Type B pancreatic cell (in vitro differentiated cells): ENCODE measurements around the gene SC5D. TPM values are rescaled to one million over a fixed set of nuclear protein-coding genes. Genes with fewer than 3 reads are reported as not detected.

Source experiments
- DNase-seq: peaks from one replicate; pipeline ENCODE4 v3.0.0; 2021; ENCODE audit warnings: mixed read lengths; ENCODE audit not compliant: unreplicated experiment; ENCODE audit errors: extremely low spot score
- H3K27ac Mint-ChIP-seq: 2 replicates; pipeline ENCODE4 v1.8.0; 2021; ENCODE audit warnings: mild to moderate bottlenecking, mixed read lengths
- H3K27me3 Mint-ChIP-seq: 2 replicates; pipeline ENCODE4 v1.8.0; 2021; ENCODE audit warnings: mixed read lengths
- H3K36me3 Mint-ChIP-seq: 2 replicates; pipeline ENCODE4 v1.8.0; 2021; ENCODE audit warnings: mixed read lengths
- H3K4me1 Mint-ChIP-seq: one replicate; pipeline ENCODE4 v1.8.0; 2021; ENCODE audit warnings: mixed read lengths; ENCODE audit not compliant: unreplicated experiment
- H3K4me3 Mint-ChIP-seq: 2 replicates; pipeline ENCODE4 v1.8.0; 2021; ENCODE audit warnings: mild to moderate bottlenecking, mixed read lengths
- H3K9me3 Mint-ChIP-seq: 2 replicates; pipeline ENCODE4 v1.8.0; 2021; ENCODE audit warnings: mixed read lengths
- CTCF ChIP-seq: fragments of 200-600 bp; sonication (generic); conservative IDR thresholded peaks from 2 replicates; pipeline ENCODE4 v1.5.0; 2021; ENCODE audit warnings: antibody characterized with exemption, mild to moderate bottlenecking
- total RNA-seq: library from RNA; stranded (reverse); gene quantifications from 2 replicates; pipeline ENCODE4 v1.2.1, GENCODE V29; 2021; ENCODE audit warnings: low replicate concordance

Gene SC5D
- total RNA-seq, 1 donor from 2014 or later, result 48.0 TPM

GRCh38 chr11:121299417-121299816, 6.8 kb downstream of the SC5D start:
- Mint-ChIP-seq H3K4me3 (no peak overlapping the region), H3K36me3 (peaks cover 28% of the 10 kb centered on the region), H3K27ac (no peak overlapping the region), H3K4me1 (peaks cover 37% of the 10 kb centered on the region), H3K27me3 (no peaks in the 10 kb centered on the region), H3K9me3 (peaks cover 4% of the 10 kb centered on the region)
- no peak for TF ChIP-seq CTCF
- DNase-seq, result no peak

- Mint-ChIP-seq H3K27me3 (no peaks in the 10 kb centered on the region), H3K4me3 (no peak overlapping the region), H3K27ac (peak overlapping the region; percentile 35), H3K9me3 (peaks cover 4% of the 10 kb centered on the region), H3K36me3 (peaks cover 31% of the 10 kb centered on the region), H3K4me1 (peaks cover 27% of the 10 kb centered on the region)
- TF ChIP-seq CTCF, result no peak
- no peak for DNase-seq
Measured at GRCh38 chr11:121300313-121300971, 7.9 kb downstream of the SC5D start.

- peaks cover 20% of the 10 kb centered on the region for H3K4me1 Mint-ChIP-seq
- no peak overlapping the region for H3K27ac Mint-ChIP-seq
- H3K36me3 Mint-ChIP-seq, result peaks cover 28% of the 10 kb centered on the region
- H3K4me3 Mint-ChIP-seq, result no peak overlapping the region
- H3K9me3 Mint-ChIP-seq, result peaks cover 4% of the 10 kb centered on the region
- DNase-seq, result no peak
- no peaks in the 10 kb centered on the region for H3K27me3 Mint-ChIP-seq
- no peak for TF ChIP-seq CTCF
Measured at GRCh38 chr11:121300972-121301699, 8.6 kb downstream of the SC5D start.

GRCh38 chr11:121304759-121305158, 12.2 kb downstream of the SC5D start:
- TF ChIP-seq CTCF, result no peak
- Mint-ChIP-seq H3K4me1 (peaks cover 12% of the 10 kb centered on the region), H3K36me3 (peaks cover 34% of the 10 kb centered on the region)

GRCh38 chr11:121308816-121309215, 16.2 kb downstream of the SC5D start:
- H3K36me3 Mint-ChIP-seq, result peaks cover 38% of the 10 kb centered on the region
- H3K4me3 Mint-ChIP-seq, result no peak overlapping the region
- no peak for TF ChIP-seq CTCF
- H3K27me3 Mint-ChIP-seq, result no peaks in the 10 kb centered on the region
- no peak overlapping the region for H3K27ac Mint-ChIP-seq
- DNase-seq, result no peak
- no peaks in the 10 kb centered on the region for H3K9me3 Mint-ChIP-seq
- no peaks in the 10 kb centered on the region for H3K4me1 Mint-ChIP-seq

More at GRCh38 chr11:121304759-121305158, 12.2 kb downstream of the SC5D start:
- H3K27ac Mint-ChIP-seq, result no peak overlapping the region
- H3K9me3 Mint-ChIP-seq, result no peaks in the 10 kb centered on the region
- DNase-seq, result no peak
- no peak overlapping the region for H3K4me3 Mint-ChIP-seq
- no peaks in the 10 kb centered on the region for H3K27me3 Mint-ChIP-seq
